ENCODE data around the gene IMMP2L. TPM values are rescaled to one million over a fixed set of nuclear protein-coding genes. Genes with fewer than 3 reads are reported as not detected.

The IMMP2L gene
- total and polyA plus RNA-seq, 4 donors = 24.3 to 32.9 (median 26.8) TPM

DNA sequence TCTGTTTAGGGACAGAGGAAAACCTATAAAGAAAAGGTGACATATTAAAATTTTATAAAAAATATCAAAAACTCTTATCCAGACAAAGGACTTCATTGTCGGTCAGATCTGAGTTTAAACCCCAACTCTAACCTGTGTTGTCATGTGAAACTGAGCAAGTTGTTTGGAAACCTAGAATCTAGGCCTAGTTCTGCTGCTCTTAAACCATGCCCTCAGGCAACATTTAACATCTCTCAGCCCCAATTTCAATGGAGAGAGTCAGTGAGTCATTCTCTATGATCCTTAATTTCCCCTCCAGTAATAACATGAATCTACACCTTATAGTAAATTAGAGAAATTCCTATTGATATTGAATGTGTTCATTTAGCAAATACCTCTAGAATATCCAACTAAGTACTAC, 192.3 kb downstream of the IMMP2L start:
- 94 to 98% methylated on average over 1 of the region's 1 CpG for WGBS, 2 donors
- Histone ChIP-seq H3K36me3 (ENCODE audit: control insufficient read depth in 1 of 2, insufficient read depth in 2 of 2, low read length in 1 of 2) (no peaks in the 10 kb centered on the region), H3K4me3 (ENCODE audit: low read length in 2 of 2) (no peak overlapping the region), H3K27me3 (ENCODE audit: control insufficient read depth in 1 of 2, insufficient read depth in 2 of 2, low read length in 1 of 2) (no peaks in the 10 kb centered on the region), H3K4me1 (ENCODE audit: control insufficient read depth in 1 of 2, insufficient read depth in 2 of 2, low read length in 2 of 2) (peaks cover 0 to 2% of the 10 kb centered on the region in 2 donors), H3K27ac (ENCODE audit: low read depth in 1 of 2, low read length in 2 of 2) (no peak overlapping the region), H3K9me3 (ENCODE audit: control insufficient read depth, low read length) (no peaks in the 10 kb centered on the region)
- DNase-seq (no peak), ATAC-seq (ENCODE audit: low FRiP score) (no peak)
- intact Hi-C loops (cut with DNase I) = no loop called here

DNA sequence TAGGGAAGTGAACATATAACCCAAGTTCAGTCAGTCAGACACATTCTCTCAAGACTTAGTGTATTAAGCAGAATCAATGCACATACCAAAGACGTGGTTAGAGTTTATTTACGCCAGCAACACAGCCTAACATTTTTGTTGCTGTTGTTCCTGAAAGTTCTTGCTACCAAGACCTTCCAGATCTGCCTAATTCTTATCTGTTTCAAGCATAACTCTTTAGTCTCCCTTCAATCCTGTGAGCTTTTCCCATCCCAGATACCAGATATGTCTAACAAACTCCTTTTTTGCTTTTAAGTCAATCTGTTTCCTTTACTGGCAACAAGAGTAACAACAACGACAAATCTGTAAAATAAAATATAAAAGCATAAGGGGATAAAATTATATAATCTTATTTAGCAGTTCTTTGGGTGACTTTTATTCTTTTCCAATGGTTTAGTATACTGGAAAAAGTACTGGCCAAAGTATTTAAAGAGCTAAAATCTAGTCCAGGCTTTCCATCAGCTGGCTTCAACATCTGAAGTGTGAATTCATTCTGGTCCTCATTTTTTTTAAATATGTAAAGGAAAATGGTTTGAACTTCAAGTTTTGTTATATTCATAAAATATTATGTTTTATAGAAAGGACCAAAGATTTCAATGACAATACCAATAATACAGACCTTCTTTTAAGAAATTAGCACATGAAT, 193.8 kb downstream of the IMMP2L start:
- 89 to 91% methylated on average over 3 of the region's 3 CpGs for WGBS, 2 donors
- H3K27me3 ChIP-seq (ENCODE audit: control insufficient read depth in 1 of 2, insufficient read depth in 2 of 2, low read length in 1 of 2) = no peaks in the 10 kb centered on the region
- no peaks in the 10 kb centered on the region for H3K9me3 ChIP-seq (ENCODE audit: control insufficient read depth, low read length)
- H3K36me3 ChIP-seq (ENCODE audit: control insufficient read depth in 1 of 2, insufficient read depth in 2 of 2, low read length in 1 of 2) = no peaks in the 10 kb centered on the region
- no peak overlapping the region for H3K27ac ChIP-seq (ENCODE audit: low read depth in 1 of 2, low read length in 2 of 2)
- no peak for DNase-seq
- intact Hi-C loops (cut with DNase I) = no loop called here
- no peak for ATAC-seq (ENCODE audit: low FRiP score)
- H3K4me1 ChIP-seq (ENCODE audit: control insufficient read depth in 1 of 2, insufficient read depth in 2 of 2, low read length in 2 of 2) = peaks cover 2 to 3% of the 10 kb centered on the region in 2 donors
- H3K4me3 ChIP-seq (ENCODE audit: low read length in 2 of 2) = no peak overlapping the region

DNA sequence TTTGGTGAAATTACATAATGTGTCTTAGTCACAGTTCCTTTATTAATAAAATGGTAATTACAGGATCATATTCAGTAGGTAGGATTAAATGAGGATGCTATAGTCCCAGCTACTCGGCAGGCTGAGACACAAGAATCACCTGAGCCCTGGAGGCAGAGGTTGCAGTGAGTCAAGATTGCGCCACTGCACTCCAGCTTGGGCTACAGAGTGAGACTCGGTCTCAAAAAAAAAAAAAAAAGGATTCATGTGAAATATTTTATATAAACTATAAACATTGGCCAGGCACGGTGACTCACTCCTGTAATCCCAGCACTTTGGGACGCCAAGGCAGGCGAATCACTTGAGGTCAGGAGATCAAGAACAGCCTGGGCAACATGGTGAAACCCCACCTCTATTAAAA, 197.9 kb downstream of the IMMP2L start:
- DNase-seq (no peak), ATAC-seq (ENCODE audit: low FRiP score) (no peak)
- H3K27me3 ChIP-seq (ENCODE audit: control insufficient read depth in 1 of 2, insufficient read depth in 2 of 2, low read length in 1 of 2) = no peaks in the 10 kb centered on the region
- 88 to 90% methylated on average over 6 of the region's 6 CpGs for whole genome bisulfite sequencing, 2 donors
- H3K36me3 ChIP-seq (ENCODE audit: control insufficient read depth in 1 of 2, insufficient read depth in 2 of 2, low read length in 1 of 2) = no peaks in the 10 kb centered on the region
- peaks cover 0 to 4% of the 10 kb centered on the region in 2 donors for H3K4me1 ChIP-seq (ENCODE audit: control insufficient read depth in 1 of 2, insufficient read depth in 2 of 2, low read length in 2 of 2)
- H3K27ac ChIP-seq (ENCODE audit: low read depth in 1 of 2, low read length in 2 of 2) = no peak overlapping the region
- no peaks in the 10 kb centered on the region for H3K9me3 ChIP-seq (ENCODE audit: control insufficient read depth, low read length)
- intact Hi-C loops (cut with DNase I) = no loop called here
- H3K4me3 ChIP-seq (ENCODE audit: low read length in 2 of 2) = no peak overlapping the region

DNA sequence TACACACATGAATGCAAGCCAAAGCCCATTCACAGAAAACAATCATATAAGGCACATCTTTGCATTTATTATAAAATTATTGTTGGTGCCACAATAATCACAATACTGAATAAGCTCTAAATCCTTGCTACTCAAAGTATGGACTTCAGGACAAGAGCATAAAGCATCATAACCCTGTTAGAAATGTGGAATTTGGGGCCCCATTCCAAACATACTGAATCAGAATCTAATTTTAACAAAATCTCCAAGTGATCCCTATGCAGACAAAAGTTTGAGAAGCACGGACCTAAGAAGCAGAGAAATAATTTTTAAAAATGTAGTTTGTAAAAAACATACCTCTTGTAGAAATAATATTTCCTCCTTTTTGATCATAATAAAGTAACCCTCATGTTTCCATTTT, 199.2 kb downstream of the IMMP2L start:
- H3K9me3 ChIP-seq (ENCODE audit: control insufficient read depth, low read length) = no peaks in the 10 kb centered on the region
- WGBS, 2 donors = 3 to 8% methylated on average over 1 of the region's 1 CpG
- H3K27ac ChIP-seq (ENCODE audit: low read depth in 1 of 2, low read length in 2 of 2) = no peak overlapping the region
- H3K36me3 ChIP-seq (ENCODE audit: control insufficient read depth in 1 of 2, insufficient read depth in 2 of 2, low read length in 1 of 2) = no peaks in the 10 kb centered on the region
- H3K27me3 ChIP-seq (ENCODE audit: control insufficient read depth in 1 of 2, insufficient read depth in 2 of 2, low read length in 1 of 2) = no peaks in the 10 kb centered on the region
- DNase-seq (no peak), ATAC-seq (ENCODE audit: low FRiP score) (no peak)
- no peak overlapping the region for H3K4me3 ChIP-seq (ENCODE audit: low read length in 2 of 2)
- peaks cover 6 to 7% of the 10 kb centered on the region in 2 donors for H3K4me1 ChIP-seq (ENCODE audit: control insufficient read depth in 1 of 2, insufficient read depth in 2 of 2, low read length in 2 of 2)
- intact Hi-C loops (cut with DNase I) = no loop called here

DNA sequence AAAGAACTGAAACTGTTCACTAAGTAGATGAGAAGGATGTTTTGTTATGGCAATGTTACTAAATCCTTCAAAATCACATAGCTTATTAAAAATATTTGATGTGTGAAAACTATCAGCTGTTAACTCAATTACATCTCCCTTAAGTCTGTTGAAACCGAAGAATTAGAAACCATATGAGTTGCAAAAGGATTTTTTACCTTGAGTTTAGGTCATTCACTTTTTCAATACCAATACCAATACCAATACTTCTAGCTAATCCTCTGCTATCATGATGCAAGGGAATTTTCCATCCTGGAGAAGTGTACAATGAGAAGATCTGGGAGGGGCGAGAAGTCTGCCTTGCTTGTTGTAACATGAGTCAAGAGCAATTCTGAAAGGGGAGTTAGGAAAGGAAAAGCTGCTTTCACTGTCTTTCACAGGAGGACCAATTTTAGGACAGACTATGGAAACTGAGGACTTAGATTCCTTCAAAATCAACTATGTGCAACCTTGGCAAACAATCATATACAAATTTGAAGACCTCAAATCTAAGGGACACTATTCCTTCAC, 199.7 kb downstream of the IMMP2L start:
- intact Hi-C loops (cut with DNase I) = no loop called here
- Histone ChIP-seq H3K27ac (ENCODE audit: low read depth in 1 of 2, low read length in 2 of 2) (no peak overlapping the region), H3K36me3 (ENCODE audit: control insufficient read depth in 1 of 2, insufficient read depth in 2 of 2, low read length in 1 of 2) (no peaks in the 10 kb centered on the region), H3K9me3 (ENCODE audit: control insufficient read depth, low read length) (no peaks in the 10 kb centered on the region), H3K27me3 (ENCODE audit: control insufficient read depth in 1 of 2, insufficient read depth in 2 of 2, low read length in 1 of 2) (no peaks in the 10 kb centered on the region), H3K4me1 (ENCODE audit: control insufficient read depth in 1 of 2, insufficient read depth in 2 of 2, low read length in 2 of 2) (peaks cover 9 to 10% of the 10 kb centered on the region in 2 donors), H3K4me3 (ENCODE audit: low read length in 2 of 2) (no peak overlapping the region)
- ATAC-seq (ENCODE audit: low FRiP score) (no peak), DNase-seq (no peak)
- WGBS, 2 donors = 79 to 87% methylated on average over 2 of the region's 2 CpGs

DNA sequence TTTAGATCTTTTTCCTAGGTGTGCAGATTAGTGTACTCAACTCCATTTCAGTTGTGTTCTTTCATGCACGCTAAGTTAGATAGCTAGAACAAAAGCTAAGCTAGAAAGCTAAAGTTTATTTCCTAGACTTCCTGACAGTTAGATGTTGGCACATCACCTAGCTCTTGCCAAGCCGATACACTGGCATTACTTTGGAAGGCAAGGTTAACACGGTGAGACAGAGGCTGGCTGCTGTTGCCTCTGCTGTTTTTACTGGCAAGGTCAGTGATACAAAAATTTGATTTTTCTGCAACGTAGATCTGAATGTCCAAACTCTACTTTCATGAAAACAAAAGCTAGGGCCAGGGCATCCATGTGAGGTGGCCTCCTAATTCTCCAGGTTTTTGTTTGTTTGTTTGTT, 203.4 kb downstream of the IMMP2L start:
- DNase-seq (no peak), ATAC-seq (ENCODE audit: low FRiP score) (no peak)
- intact Hi-C loops (cut with DNase I) = no loop called here
- no peaks in the 10 kb centered on the region for H3K36me3 ChIP-seq (ENCODE audit: control insufficient read depth in 1 of 2, insufficient read depth in 2 of 2, low read length in 1 of 2)
- WGBS, 2 donors = 19 to 23% methylated on average over 4 of the region's 4 CpGs
- peaks cover 9 to 10% of the 10 kb centered on the region in 2 donors for H3K4me1 ChIP-seq (ENCODE audit: control insufficient read depth in 1 of 2, insufficient read depth in 2 of 2, low read length in 2 of 2)
- no peak overlapping the region for H3K27ac ChIP-seq (ENCODE audit: low read depth in 1 of 2, low read length in 2 of 2)
- H3K9me3 ChIP-seq (ENCODE audit: control insufficient read depth, low read length) = no peaks in the 10 kb centered on the region
- no peak overlapping the region for H3K4me3 ChIP-seq (ENCODE audit: low read length in 2 of 2)
- no peaks in the 10 kb centered on the region for H3K27me3 ChIP-seq (ENCODE audit: control insufficient read depth in 1 of 2, insufficient read depth in 2 of 2, low read length in 1 of 2)

DNA sequence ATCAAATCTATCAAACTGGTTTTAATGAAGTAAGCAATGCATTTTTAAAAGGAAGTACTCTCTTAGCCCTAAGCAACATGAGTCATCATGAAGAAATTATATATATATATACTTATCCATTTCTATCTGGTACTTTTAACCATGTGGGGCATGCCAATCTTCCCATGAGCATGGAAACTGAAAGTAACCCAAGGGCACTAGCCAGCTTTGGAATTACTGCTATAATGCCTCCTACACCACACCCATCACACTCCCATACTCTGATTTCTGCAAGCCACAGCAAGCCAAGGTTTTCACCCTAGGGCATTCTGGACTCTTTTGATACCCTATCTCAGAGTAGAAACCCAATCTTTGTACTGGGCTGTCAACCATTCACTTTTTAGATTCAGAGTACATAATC, 204.6 kb downstream of the IMMP2L start:
- Histone ChIP-seq H3K4me1 (ENCODE audit: control insufficient read depth in 1 of 2, insufficient read depth in 2 of 2, low read length in 2 of 2) (peaks cover 6 to 9% of the 10 kb centered on the region in 2 donors), H3K27ac (ENCODE audit: low read depth in 1 of 2, low read length in 2 of 2) (no peak overlapping the region), H3K4me3 (ENCODE audit: low read length in 2 of 2) (no peak overlapping the region), H3K36me3 (ENCODE audit: control insufficient read depth in 1 of 2, insufficient read depth in 2 of 2, low read length in 1 of 2) (no peaks in the 10 kb centered on the region), H3K9me3 (ENCODE audit: control insufficient read depth, low read length) (no peaks in the 10 kb centered on the region), H3K27me3 (ENCODE audit: control insufficient read depth in 1 of 2, insufficient read depth in 2 of 2, low read length in 1 of 2) (no peaks in the 10 kb centered on the region)
- DNase-seq = no peak
- no peak for ATAC-seq (ENCODE audit: low FRiP score)
- intact Hi-C loops (cut with DNase I) = no loop called here

DNA sequence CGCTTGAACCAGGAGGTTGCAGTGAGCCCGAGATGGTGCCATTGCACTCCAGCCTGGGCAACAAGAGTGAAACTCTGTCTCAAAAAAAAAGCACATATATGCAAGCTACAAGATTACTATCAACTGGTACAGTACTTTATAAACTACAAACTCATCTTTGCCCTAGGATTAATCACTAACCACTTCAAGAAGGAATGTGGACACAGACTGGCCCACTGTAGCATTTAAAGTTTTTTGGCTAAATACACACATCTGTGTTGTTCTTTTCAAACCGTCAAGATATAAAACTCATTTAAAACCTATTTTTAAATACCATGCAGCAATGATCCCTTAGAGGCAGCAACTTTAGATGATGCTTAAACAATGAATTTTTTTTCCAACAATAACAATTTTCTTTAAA, 205.4 kb downstream of the IMMP2L start:
- intact Hi-C loops (cut with DNase I) = no loop called here
- ATAC-seq (ENCODE audit: low FRiP score) = no peak
- 67 to 68% methylated on average over 3 of the region's 3 CpGs for WGBS, 2 donors

DNA sequence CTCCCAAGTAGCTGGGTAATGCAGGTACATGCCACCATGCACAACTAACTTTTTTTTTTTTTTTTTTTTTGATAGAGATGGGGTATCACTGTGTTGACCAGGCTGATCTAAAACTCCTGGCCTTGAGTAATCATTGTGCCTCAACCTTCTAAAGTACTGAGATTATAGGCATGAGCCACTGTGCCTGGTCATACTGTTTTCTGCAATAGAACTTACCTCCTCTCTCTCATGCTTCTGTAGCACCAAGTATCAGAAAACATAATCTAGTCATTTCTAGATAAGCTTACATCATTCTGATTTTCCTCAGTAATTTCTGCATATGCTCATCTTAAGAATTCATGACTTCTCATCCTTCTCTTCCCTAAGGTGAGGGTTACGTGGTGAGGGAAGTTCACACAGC, 210.0 kb downstream of the IMMP2L start:
- H3K4me1 ChIP-seq (ENCODE audit: control insufficient read depth in 1 of 2, insufficient read depth in 2 of 2, low read length in 2 of 2) = peaks cover 0 to under 1% of the 10 kb centered on the region in 2 donors
- H3K4me3 ChIP-seq (ENCODE audit: low read length in 2 of 2) = no peak overlapping the region
- H3K9me3 ChIP-seq (ENCODE audit: control insufficient read depth, low read length) = no peaks in the 10 kb centered on the region
- intact Hi-C loops (cut with DNase I) = no loop called here
- ATAC-seq (ENCODE audit: low FRiP score) (no peak), DNase-seq (no peak)
- no peak overlapping the region for H3K27ac ChIP-seq (ENCODE audit: low read depth in 1 of 2, low read length in 2 of 2)
- no peaks in the 10 kb centered on the region for H3K27me3 ChIP-seq (ENCODE audit: control insufficient read depth in 1 of 2, insufficient read depth in 2 of 2, low read length in 1 of 2)
- WGBS, 2 donors = 96 to 98% methylated on average over 1 of the region's 1 CpG
- H3K36me3 ChIP-seq (ENCODE audit: control insufficient read depth in 1 of 2, insufficient read depth in 2 of 2, low read length in 1 of 2) = no peaks in the 10 kb centered on the region

More for the DNA sequence above, 205.4 kb downstream of the IMMP2L start:
- no peak overlapping the region for H3K4me3 ChIP-seq (ENCODE audit: low read length in 2 of 2)
- H3K36me3 ChIP-seq (ENCODE audit: control insufficient read depth in 1 of 2, insufficient read depth in 2 of 2, low read length in 1 of 2) = no peaks in the 10 kb centered on the region
- peaks cover 6 to 9% of the 10 kb centered on the region in 2 donors for H3K4me1 ChIP-seq (ENCODE audit: control insufficient read depth in 1 of 2, insufficient read depth in 2 of 2, low read length in 2 of 2)
- DNase-seq = no peak
- no peak overlapping the region for H3K27ac ChIP-seq (ENCODE audit: low read depth in 1 of 2, low read length in 2 of 2)
- no peaks in the 10 kb centered on the region for H3K9me3 ChIP-seq (ENCODE audit: control insufficient read depth, low read length)
- no peaks in the 10 kb centered on the region for H3K27me3 ChIP-seq (ENCODE audit: control insufficient read depth in 1 of 2, insufficient read depth in 2 of 2, low read length in 1 of 2)
